ENCODE data around the gene MPG. TPM values are rescaled to one million over a fixed set of nuclear protein-coding genes. Genes with fewer than 3 reads are reported as not detected.
"Not testable (repeated sequence)": the region's sequence is repeated elsewhere in the genome, so short reads cannot be mapped to it uniquely, and the experiment has no call there.

MPG gene
- total RNA-seq, 1 donor from 2014 or later: 91.1 TPM

GRCh38 chr16:122361-122760 is 44.3 kb downstream of the MPG start:
- H3K36me3 ChIP-seq (ENCODE audit: control insufficient read depth, insufficient read depth, low read length): peaks cover 3% of the 10 kb centered on the region
- no peak for TF ChIP-seq CTCF (IDR thresholded peaks at IDR 0.05; ENCODE audit: insufficient read depth, low read length, severe bottlenecking)
- no peaks in the 10 kb centered on the region for H3K27me3 ChIP-seq (ENCODE audit: control insufficient read depth, insufficient read depth, low read length)
- DNase-seq (ENCODE audit: low read depth) (no peak), FAIRE-seq (no peak)
- H3K4me3 ChIP-seq (ENCODE audit: low read depth, low read length): no peak overlapping the region

- not testable (repeated sequence) for H3K36me3 ChIP-seq (ENCODE audit: control insufficient read depth, insufficient read depth, low read length); H3K27me3 ChIP-seq (ENCODE audit: control insufficient read depth, insufficient read depth, low read length); DNase-seq (ENCODE audit: low read depth); H3K4me3 ChIP-seq (ENCODE audit: low read depth, low read length); FAIRE-seq
Measured at GRCh38 chr16:123558-124350, 45.7 kb downstream of the MPG start.

GRCh38 chr16:125011-125410 is 47.0 kb downstream of the MPG start:
- no peaks in the 10 kb centered on the region for H3K27me3 ChIP-seq (ENCODE audit: control insufficient read depth, insufficient read depth, low read length)
- no peak for TF ChIP-seq CTCF (IDR thresholded peaks at IDR 0.05; ENCODE audit: insufficient read depth, low read length, severe bottlenecking)
- no peak for FAIRE-seq
- no peak for DNase-seq (ENCODE audit: low read depth)
- peaks cover 5% of the 10 kb centered on the region for H3K36me3 ChIP-seq (ENCODE audit: control insufficient read depth, insufficient read depth, low read length)
- no peak overlapping the region for H3K4me3 ChIP-seq (ENCODE audit: low read depth, low read length)

- peaks cover 3% of the 10 kb centered on the region for H3K36me3 ChIP-seq (ENCODE audit: control insufficient read depth, insufficient read depth, low read length)
- FAIRE-seq: no peak
- no peaks in the 10 kb centered on the region for H3K27me3 ChIP-seq (ENCODE audit: control insufficient read depth, insufficient read depth, low read length)
- TF ChIP-seq CTCF (IDR thresholded peaks at IDR 0.05; ENCODE audit: insufficient read depth, low read length, severe bottlenecking): no peak
- no peak overlapping the region for H3K4me3 ChIP-seq (ENCODE audit: low read depth, low read length)
- DNase-seq (ENCODE audit: low read depth): no peak
Measured at GRCh38 chr16:129075-129474, 51.0 kb downstream of the MPG start.

- DNase-seq (ENCODE audit: low read depth) (no peak), FAIRE-seq (no peak)
- no peak for TF ChIP-seq CTCF (IDR thresholded peaks at IDR 0.05; ENCODE audit: insufficient read depth, low read length, severe bottlenecking)
- Histone ChIP-seq H3K4me3 (ENCODE audit: low read depth, low read length) (no peak overlapping the region), H3K27me3 (ENCODE audit: control insufficient read depth, insufficient read depth, low read length) (no peaks in the 10 kb centered on the region), H3K36me3 (ENCODE audit: control insufficient read depth, insufficient read depth, low read length) (peaks cover 3% of the 10 kb centered on the region)
Measured at GRCh38 chr16:130533-131173, 52.6 kb downstream of the MPG start.

GRCh38 chr16:132120-132519 is 54.1 kb downstream of the MPG start:
- Histone ChIP-seq H3K36me3 (ENCODE audit: control insufficient read depth, insufficient read depth, low read length) (peaks cover 3% of the 10 kb centered on the region), H3K4me3 (ENCODE audit: low read depth, low read length) (no peak overlapping the region), H3K27me3 (ENCODE audit: control insufficient read depth, insufficient read depth, low read length) (no peaks in the 10 kb centered on the region)
- FAIRE-seq: no peak
- no peak for DNase-seq (ENCODE audit: low read depth)
- no peak for TF ChIP-seq CTCF (IDR thresholded peaks at IDR 0.05; ENCODE audit: insufficient read depth, low read length, severe bottlenecking)

Measured in bronchial epithelial cell (primary cell).